COLO829 (cell line): ENCODE data around the gene MINK1.

Experiments
- DNase-seq: peaks from one replicate; pipeline ENCODE4 v3.0.0; 2012; ENCODE audit warnings: low spot score

The MINK1 gene

DNA sequence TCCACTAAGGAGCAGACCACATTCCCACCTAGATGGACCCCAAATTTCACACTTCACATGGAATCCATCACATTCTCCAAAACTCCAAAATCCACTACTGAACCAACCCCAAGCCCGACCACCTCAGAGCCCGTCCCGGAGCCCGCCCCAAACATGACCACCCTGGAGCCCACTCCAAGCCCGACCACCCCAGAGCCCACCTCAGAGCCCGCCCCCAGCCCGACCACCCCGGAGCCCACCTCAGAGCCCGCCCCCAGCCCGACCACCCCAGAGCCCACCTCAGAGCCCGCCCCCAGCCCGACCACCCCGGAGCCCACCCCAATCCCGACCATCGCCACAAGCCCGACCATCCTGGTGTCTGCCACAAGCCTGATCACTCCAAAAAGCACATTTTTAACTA lies 100.5 kb downstream of the MINK1 start:
- no peak for DNase-seq

DNA sequence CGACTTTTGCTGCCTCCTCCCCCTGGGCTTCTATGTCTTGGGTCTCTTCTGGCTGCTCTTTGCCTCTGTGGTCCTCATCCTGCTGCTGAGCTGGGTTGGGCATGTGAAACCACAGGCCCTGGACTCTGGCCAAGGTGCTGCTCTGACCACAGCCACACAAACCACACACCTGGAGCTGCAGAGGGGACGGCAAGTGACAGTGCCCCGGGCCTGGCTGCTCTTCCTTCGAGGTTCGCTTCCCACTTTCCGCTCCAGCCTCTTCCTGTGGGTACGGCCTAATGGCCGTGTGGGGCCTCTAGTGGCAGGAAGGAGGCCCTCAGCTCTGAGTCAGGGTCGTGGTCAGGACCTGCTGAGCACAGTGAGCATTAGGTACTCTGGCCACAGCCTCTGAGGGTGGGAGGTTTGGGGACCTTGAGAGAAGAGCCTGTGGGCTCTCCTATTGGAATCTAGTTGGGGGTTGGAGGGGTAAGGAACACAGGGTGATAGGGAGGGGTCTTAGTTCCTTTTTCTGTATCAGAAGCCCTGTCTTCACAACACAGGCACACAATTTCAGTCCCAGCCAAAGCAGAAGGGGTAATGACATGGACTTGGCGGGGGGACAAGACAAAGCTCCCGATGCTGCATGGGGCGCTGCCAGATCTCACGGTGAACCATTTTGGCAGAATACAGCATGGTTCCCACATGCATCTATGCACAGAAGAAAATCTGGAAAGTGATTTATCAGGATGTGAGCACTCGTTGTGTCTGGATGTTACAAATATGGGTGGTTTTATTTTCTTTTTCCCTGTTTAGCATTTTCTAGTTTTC lies 101.2 kb downstream of the MINK1 start:
- DNase-seq = no peak

DNA sequence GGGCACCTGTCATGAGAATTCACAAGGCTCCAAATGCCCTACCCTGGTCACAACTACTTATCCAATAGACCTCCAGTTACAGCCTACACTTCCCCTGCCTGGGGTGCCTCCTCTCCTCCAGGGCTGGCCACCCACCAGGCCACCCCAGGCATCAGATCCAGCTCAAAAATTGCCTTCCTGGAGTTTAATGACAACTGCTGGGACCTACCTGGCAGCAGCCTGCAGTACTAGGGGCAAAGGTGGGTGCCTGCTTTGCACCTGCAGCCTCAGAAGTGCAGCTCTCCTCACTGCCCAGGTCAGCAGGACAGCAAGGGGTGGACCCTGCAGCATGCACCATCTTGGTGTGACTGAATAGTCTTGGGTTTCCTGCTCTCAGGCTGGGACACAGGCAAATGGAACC lies 102.5 kb downstream of the MINK1 start:
- no peak for DNase-seq

DNA sequence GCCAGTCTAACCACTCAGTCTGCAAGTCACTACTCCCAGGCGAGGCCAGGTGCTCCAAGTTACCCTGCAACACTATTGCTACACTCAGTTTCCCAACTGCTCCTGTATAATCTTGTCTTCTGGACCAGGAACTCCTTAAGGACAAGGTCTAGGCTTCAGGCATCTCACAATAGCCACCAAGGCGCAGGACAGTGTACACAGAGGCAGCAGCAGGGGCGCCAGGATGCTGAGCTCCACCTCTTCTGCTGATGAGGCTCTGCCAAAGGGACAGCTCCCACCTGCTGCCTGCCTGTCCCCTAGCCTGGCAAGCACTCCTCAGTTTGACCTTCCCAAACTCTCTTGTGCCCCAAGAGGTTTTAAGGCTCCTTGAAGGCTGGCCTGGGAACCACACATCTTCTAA lies 103.3 kb downstream of the MINK1 start:
- DNase-seq = no peak

- no peak for DNase-seq
Observed at GRCh38 chr17:4937553-4937952, 104.4 kb downstream of the MINK1 start.

DNA sequence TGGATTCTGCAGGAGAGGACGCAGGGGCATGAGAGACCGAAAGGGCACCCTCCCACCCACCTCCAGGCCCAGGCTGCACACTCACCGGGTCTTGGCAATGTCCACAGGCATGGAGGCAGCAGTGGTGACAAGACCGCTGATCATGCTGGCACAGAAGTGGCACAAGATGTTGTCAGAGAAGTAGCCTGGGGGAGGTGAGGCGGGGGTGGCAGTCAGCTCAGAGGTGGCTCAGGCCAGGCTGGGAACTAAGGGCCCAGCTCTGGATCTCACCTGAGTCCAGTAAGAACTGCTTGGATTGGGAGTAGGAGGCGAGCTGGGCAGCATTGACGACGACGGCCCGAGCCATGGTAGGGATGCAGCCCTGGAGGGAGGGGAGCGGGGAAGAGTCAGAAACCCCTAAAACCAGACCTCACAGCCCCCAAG lies 104.9 kb downstream of the MINK1 start:
- no peak for DNase-seq

GRCh38 chr17:4938688-4939545 lies 105.8 kb downstream of the MINK1 start:
- DNase-seq = no peak

DNA sequence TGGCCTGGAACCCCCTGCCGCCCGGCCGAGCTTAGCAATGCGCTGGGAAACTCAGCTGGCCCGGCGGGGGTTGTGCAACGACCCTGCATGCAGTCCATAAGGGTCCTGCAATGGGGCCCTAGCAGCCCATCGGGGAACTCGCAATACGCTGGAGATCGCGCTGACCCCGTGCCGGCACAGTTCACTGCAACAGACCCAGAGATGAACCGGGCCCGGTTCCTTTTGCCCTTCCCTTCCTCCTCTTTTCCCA lies 106.3 kb downstream of the MINK1 start:
- DNase-seq = no peak

GRCh38 chr17:4939796-4940554 lies 106.8 kb downstream of the MINK1 start, which contains the start of the genes RNF167 and SLC25A11:
RNF167 (plus strand) TSS chr17:4940268; CDS start chr17:4940910, 642 bp downstream.
SLC25A11 (minus strand) TSS chr17:4940046; CDS start chr17:4939910, 136 bp downstream.
- DNase-seq = peak; percentile 100

DNA sequence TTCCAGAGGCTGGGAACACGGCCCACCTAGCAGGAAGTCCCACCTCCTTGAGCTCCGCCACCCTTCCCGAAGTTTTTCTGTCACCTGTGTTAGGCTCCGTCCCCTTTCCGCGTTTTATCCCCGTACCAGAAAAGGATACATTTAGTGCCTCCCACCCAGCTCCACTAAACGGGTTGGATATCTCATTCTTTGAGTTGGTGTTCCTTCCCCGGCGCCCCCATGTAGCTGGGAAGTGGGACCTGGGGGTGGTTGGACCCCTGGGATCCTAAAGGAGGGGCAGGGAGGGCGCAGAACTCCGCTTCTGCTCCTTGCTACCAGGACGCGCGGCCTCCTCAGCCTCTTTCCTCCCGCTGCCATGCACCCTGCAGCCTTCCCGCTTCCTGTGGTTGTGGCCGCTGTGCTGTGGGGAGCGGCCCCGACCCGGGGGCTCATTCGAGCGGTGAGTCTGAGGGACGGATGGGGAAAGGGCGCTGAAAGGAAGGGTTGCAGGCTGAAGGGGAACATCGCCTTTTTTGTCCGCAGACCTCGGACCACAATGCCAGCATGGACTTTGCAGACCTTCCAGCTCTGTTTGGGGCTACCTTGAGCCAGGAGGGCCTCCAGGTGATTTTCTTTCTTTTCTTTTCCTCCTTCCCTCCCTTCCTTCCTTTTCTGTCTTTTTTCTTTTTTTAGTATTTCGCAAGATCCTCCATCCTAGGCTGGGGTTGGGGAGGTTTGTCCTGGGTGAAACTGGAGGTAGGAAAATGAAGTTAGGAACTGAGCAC lies 107.6 kb downstream of the MINK1 start:
- DNase-seq = peak; percentile 87

- DNase-seq = no peak
Observed at GRCh38 chr17:4941319-4941610, 108.1 kb downstream of the MINK1 start.

DNA sequence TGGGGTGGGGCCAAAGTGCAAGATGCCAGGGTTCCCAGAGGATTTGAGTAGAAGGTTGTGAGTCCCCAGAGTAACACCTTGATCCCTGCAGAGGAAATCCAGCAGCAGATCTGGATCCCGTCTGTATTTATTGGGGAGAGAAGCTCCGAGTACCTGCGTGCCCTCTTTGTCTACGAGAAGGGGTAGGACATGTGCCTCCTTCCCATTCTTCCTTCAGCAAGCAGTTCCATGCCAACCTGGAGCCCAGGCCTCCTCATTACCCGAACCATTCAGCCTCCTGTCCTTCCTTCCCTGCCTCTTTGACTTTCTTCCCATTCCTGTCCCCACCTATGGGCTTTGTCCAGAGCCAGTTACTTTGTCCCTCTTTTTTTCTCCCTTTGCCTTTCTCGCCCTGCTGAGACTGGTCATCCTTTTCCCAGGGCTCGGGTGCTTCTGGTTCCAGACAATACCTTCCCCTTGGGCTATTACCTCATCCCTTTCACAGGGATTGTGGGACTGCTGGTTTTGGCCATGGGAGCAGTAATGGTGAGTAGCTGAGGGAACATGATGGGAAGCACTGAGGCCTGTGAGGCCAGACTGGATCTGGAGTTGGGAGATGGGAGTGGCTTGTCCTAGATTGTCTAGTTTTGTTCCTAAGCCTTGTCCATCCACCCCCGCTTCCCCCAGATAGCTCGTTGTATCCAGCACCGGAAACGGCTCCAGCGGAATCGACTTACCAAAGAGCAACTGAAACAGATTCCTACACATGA lies 109.8 kb downstream of the MINK1 start:
- DNase-seq = no peak

- DNase-seq = no peak
Observed at GRCh38 chr17:4944163-4944553, 111.0 kb downstream of the MINK1 start.

GRCh38 chr17:4944554-4945175 lies 111.5 kb downstream of the MINK1 start:
- no peak for DNase-seq

- DNase-seq = peak; percentile 90
Observed at GRCh38 chr17:4945176-4945943, 112.2 kb downstream of the MINK1 start.

DNA sequence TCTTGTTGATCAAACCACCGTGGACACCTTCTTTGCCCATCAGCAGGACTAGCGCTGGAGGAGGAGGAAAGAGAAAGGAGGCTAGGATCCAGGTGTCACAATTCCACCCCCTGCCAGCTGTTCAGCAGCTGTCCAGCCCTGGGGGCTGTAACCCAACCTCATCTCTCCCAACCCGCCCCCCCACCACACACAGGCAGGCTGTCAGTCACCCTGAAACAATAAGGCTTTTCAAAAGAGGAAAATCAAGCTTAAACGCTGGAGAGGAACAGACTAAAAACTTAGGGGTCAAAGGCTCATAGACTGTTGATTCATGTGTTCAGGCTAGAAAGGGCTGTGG lies 112.8 kb downstream of the MINK1 start:
- DNase-seq = no peak

DNA sequence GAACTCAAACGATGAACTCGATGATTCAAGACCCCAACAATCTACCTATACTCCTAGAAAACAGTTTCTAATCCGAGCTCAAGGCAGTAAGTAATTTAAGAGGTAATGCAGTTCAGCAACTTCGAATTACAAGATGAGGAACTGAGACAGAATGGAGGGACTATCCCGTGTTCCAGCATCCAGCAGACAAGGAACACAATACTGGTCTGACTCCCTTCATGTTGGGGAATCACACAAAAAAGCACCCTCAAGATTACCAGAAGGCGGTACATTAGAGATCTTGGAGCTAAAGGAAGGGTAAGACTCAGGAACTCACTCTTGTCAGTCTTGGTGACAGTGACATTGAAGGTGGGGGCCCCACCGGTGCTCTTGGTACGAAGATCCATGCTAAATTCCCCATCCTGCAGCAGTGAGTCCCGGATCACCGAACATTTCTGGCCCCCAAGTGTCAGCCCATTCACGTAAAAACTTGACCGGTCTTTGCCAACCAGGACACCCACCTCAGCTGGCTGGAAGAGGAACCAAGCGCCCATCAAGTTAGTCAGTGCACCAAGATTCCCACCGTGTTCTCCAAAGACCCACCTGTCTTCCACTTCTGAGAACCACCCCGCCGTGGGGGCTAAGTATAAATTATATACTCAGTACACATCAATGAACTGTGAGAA lies 113.3 kb downstream of the MINK1 start:
- DNase-seq = no peak

DNA sequence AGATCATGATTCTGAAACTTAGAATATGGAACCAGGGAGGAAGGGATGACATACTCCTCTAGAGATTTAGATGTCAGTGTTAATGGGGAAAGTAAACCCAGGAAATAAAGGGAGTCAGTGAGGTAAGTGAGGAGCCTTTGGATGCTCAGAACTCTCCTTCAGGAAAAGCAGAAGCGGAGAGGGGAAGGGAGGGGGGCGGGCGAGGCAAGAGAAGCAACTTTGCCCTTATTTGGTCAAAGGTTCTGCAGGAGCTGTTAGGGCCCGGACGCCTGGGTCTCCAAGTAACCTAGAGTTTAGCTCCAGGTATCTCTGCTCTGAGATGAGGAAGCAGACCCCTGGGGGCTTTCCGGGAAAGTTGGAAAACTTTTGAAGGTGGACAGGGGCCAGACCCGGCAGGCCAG lies 113.9 kb downstream of the MINK1 start:
- no peak for DNase-seq
